Skeletal muscle tissue (tissue), 4 donors: ENCODE measurements around the gene SLAMF7. TPM values are rescaled to one million over a fixed set of nuclear protein-coding genes. Genes with fewer than 3 reads are reported as not detected.

Experiments
- H3K27ac ChIP-seq: one replicate; pipeline ENCODE4 v1.7.0; 2013; ENCODE audit warnings: mild to moderate bottlenecking, low read depth, low read length, inconsistent platforms
- H3K27me3 ChIP-seq, 3 donors: one replicate each; pipeline ENCODE4 v1.7.0; 2013; ENCODE audit warnings: low read length in 3 of 3; ENCODE audit not compliant: control insufficient read depth in 3 of 3, insufficient read depth in 3 of 3
- H3K36me3 ChIP-seq, 3 donors: one replicate each; pipeline ENCODE4 v1.7.0; 2013; ENCODE audit warnings: low read length in 3 of 3; ENCODE audit not compliant: control insufficient read depth in 3 of 3, insufficient read depth in 3 of 3
- H3K4me1 ChIP-seq, 3 donors: one replicate each; pipeline ENCODE4 v1.7.0; 2013; ENCODE audit warnings: low read length in 3 of 3, mild to moderate bottlenecking in 3 of 3; ENCODE audit not compliant: control insufficient read depth in 3 of 3, insufficient read depth in 3 of 3
- H3K4me3 ChIP-seq, 3 donors: one replicate each; pipeline ENCODE4 v1.7.0; 2013; ENCODE audit warnings: low read length in 3 of 3
- H3K9ac ChIP-seq, 3 donors: one replicate each; pipeline ENCODE4 v1.7.0; 2013; ENCODE audit warnings: low read length in 3 of 3, mild to moderate bottlenecking in 3 of 3, moderate library complexity in 2 of 3, low read depth in 1 of 3
- H3K9me3 ChIP-seq, 3 donors: one replicate each; pipeline ENCODE4 v1.7.0; 2013; ENCODE audit warnings: low read length in 3 of 3; ENCODE audit not compliant: control insufficient read depth in 3 of 3
- total RNA-seq: library from RNA; depleted of rRNA; stranded (reverse); fragments of >200 nt; gene quantifications from one replicate; pipeline ENCODE4 v1.2.3, GENCODE V29; 2014
- donor health status: Osteomylitis.

SLAMF7 gene
- total RNA-seq, 1 donor from 2014 or later = 0.52 TPM

DNA sequence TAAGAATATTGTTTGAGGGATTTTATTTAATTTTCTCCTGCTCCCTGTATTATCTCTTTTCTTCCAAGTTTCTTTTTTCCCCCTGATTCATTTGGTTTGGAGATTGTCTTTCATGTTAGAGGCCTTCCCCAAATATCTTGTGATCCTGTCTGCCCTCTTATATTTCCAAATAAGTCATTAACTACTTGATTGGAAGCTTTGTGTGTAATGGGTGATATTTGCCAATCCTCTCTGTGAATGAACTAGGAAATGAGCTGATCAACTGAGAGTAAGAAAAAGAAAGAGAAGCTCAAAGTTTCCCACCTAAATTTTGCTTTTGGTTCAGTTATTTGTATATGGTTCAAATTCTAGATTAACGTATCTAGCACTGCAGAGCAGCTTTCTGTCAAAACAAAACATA lies 33.3 kb downstream of the SLAMF7 start:
- no peaks in the 10 kb centered on the region for H3K36me3 ChIP-seq
- H3K9me3 ChIP-seq = no peaks in the 10 kb centered on the region
- no peak overlapping the region for H3K27ac ChIP-seq
- no peak overlapping the region for H3K9ac ChIP-seq
- H3K4me1 ChIP-seq = no peaks in the 10 kb centered on the region
- no peak overlapping the region for H3K4me3 ChIP-seq
- H3K27me3 ChIP-seq = peaks cover 0 to 5% (median 0%) of the 10 kb centered on the region in 3 donors

DNA sequence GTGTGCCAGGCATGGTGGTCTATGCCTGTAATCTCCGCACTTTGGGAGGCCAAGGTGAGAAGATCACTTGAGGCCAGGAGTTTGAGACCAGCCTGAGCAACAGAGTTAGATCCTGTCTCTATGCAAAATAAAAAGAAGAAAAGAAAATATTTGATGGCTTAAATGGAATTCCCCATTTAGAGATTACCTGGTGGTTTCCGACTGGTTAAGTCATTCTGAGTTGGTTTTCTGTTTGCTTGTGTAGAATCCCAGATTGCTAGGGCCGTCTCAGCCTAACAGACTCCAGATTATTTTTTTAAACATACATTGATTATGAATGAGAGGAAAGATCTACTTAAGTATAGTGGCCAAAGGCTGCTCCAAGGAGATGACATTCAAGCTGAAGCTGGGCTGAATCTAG lies 34.0 kb downstream of the SLAMF7 start:
- Histone ChIP-seq H3K4me3 (no peak overlapping the region), H3K9ac (no peak overlapping the region), H3K27ac (no peak overlapping the region), H3K4me1 (no peaks in the 10 kb centered on the region), H3K9me3 (no peaks in the 10 kb centered on the region), H3K27me3 (peaks cover 0 to 5% (median 0%) of the 10 kb centered on the region in 3 donors), H3K36me3 (no peaks in the 10 kb centered on the region)

DNA sequence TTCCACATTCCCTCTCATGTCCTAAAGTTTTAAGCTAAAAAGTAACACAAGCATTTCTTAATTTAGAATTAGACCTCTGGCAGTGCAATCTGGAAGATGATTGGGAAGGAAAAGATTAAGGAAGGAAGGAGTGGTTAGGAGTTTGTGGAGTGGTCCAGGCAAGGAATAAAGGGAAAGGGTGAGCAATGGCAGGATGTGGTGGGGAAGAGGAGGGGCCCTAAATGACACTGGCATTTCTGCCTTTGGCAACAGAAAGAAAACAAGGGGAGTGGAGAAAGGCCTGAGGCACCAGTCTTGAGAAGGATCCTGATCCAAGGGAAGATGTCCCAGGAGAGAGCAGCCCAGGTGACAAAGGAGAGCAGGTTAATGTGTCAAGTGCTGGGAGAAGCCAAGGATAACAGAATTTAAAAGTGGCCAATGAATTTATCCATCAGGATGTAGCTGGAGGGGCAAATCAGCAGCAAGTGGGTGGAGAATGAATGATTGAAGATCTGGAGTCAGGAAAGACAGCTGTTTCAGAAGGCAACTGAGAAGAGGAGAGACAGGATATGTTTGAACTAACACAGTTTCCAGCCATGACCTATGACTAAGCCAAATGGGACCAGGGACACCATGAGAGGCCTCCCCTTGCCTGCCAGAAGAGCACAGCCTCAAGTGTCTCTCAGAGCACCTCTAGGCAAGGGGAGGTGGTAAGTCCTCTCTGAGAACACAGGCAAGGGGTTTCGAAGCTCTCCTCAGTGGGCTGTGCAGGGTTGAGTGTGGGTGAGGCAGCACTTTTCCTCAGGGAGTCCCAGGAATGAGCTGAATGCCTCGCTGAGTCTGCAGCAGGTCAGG lies 36.1 kb downstream of the SLAMF7 start:
- Histone ChIP-seq H3K9me3 (no peaks in the 10 kb centered on the region), H3K9ac (no peak overlapping the region), H3K36me3 (no peaks in the 10 kb centered on the region)

DNA sequence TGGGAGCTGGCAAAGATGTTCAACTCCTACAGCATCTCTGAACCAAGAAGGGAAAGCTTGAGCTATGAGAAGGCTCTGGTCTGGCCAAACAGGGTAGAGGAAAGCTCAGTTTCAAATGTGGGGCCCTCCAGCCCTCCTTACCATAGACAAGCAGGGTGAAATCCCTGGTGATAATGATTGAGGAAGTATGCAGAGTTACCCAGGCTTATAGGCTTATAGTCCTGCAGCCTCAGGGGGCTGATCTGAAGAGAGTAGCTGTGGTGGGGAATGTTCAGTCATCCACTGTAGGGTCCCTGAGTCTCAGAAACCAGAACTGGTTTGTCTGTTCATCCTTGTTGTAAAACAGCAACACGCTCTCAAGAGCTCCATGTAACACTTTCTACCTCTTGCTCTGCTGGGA lies 37.1 kb downstream of the SLAMF7 start:
- Histone ChIP-seq H3K36me3 (no peaks in the 10 kb centered on the region), H3K27me3 (peaks cover 0 to 5% (median 0%) of the 10 kb centered on the region in 3 donors), H3K9ac (no peak overlapping the region), H3K27ac (no peak overlapping the region), H3K9me3 (no peaks in the 10 kb centered on the region), H3K4me1 (no peaks in the 10 kb centered on the region), H3K4me3 (no peak overlapping the region)

More for the DNA sequence above, 36.1 kb downstream of the SLAMF7 start:
- Histone ChIP-seq H3K27ac (no peak overlapping the region), H3K4me1 (no peaks in the 10 kb centered on the region), H3K27me3 (peaks cover 0 to 5% (median 0%) of the 10 kb centered on the region in 3 donors), H3K4me3 (no peak overlapping the region)

DNA sequence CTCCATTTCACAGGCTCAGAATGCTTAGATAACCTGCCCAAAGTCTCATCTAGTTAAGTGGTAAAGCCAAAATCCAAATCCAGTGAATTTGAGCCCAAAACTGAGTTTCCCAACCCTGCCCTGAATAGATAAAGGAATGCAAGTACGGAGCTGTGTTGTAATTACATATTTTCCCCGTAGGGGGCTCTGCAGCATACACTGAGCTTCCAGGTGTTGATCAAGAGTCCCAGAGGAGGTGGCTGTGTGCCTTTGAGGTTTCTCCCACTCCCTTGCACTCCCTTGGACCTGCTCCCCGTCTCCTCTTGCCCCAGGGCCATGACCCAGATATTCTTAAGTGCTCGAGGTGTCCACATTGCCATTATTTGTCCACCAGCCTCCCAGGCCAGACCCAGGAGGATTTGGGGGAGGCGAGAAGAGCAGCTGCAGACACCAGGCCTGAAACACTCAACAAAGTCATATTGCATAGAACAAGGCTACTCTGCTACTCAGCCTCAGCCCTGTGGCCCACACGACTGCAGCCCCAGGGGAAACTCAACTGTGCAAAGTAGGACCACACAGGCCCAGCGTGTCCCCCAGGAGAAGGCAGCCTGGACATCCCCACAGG lies 38.5 kb downstream of the SLAMF7 start:
- Histone ChIP-seq H3K27ac (no peak overlapping the region), H3K4me3 (no peak overlapping the region), H3K9ac (no peak overlapping the region), H3K27me3 (peaks cover 0 to 5% (median 0%) of the 10 kb centered on the region in 3 donors), H3K4me1 (no peaks in the 10 kb centered on the region), H3K36me3 (no peaks in the 10 kb centered on the region), H3K9me3 (no peaks in the 10 kb centered on the region)

DNA sequence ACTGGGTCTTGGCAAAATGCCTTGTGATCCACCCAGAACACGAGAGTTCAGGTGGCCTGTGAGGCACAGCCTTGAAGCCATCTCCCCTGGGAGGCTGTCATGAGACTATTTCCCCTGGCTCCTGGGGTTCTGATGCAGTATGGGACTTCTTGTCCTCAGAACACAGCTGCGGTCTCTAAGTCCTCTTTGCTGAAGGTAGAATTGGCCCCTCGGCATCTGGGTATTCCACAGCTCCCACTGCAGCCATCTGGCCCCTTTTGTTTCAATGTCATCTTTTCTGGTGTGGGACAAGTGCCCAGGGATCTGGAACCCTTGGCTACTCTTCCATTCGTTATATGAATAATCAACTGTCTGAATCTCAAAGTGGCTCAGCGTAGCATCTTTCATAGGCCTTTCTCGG lies 39.9 kb downstream of the SLAMF7 start:
- H3K27me3 ChIP-seq = peaks cover 0 to 5% (median 0%) of the 10 kb centered on the region in 3 donors
- no peak overlapping the region for H3K27ac ChIP-seq
- H3K4me1 ChIP-seq = no peaks in the 10 kb centered on the region

DNA sequence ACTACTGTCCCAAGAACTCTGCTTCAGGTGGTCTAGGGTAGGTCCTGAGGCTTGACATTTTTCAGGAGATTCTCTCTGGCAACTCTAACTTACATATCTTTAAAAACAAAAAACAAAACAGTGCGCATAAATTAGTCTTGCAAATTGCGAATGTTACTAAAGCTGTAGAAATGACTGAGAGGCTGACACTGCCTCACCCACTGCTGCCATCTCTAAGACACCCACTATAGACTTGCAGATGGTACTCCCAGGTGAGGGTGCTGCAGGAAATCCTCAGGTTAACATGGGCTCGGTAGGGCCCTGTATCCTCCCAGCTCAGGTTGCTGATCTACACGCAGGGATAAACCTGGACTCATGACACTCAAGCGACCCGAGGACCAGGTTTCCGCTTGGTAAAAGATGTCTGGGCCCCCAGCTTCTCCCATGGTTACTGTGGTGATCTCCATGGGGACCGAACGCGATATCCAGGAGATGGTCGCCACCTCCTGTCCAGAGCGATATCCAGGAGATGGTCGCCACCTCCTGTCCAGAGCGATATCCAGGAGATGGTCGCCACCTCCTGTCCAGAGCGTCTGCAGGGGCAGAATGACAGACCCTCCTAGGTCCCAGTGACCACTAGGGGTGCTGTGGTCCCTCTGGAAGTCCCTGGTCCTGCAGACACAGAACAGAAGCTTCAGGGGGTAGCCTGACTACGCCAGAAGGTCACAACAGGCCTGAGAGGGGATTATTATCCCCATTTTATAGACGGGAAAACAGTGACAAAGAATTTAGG lies 40.8 kb downstream of the SLAMF7 start:
- H3K36me3 ChIP-seq = no peaks in the 10 kb centered on the region
- H3K27ac ChIP-seq = no peak overlapping the region
- no peak overlapping the region for H3K4me3 ChIP-seq
- peaks cover 0 to 5% (median 0%) of the 10 kb centered on the region in 3 donors for H3K27me3 ChIP-seq
- H3K4me1 ChIP-seq = no peaks in the 10 kb centered on the region
- no peaks in the 10 kb centered on the region for H3K9me3 ChIP-seq
- no peak overlapping the region for H3K9ac ChIP-seq

More for the DNA sequence above, 39.9 kb downstream of the SLAMF7 start:
- no peaks in the 10 kb centered on the region for H3K36me3 ChIP-seq
- no peak overlapping the region for H3K9ac ChIP-seq
- no peak overlapping the region for H3K4me3 ChIP-seq
- H3K9me3 ChIP-seq = no peaks in the 10 kb centered on the region

DNA sequence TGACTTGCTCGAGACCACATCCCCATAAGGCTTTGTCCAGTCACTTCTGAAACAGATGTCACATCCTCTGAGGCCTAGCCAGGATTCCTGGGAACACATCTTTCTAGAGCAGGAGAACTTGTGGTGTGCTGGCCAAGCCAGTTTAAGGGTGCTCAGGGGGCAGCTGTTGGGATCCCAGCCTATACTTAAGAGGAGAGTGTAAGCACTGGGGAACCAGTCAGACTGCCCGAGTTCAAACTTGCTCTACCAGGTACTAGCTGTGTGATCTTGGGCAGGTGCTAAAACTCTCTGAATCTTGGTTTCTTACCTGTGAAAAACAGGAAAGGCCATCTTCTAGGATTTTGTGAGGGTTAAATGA lies 41.3 kb downstream of the SLAMF7 start:
- no peak overlapping the region for H3K9ac ChIP-seq
- H3K9me3 ChIP-seq = no peaks in the 10 kb centered on the region
- no peaks in the 10 kb centered on the region for H3K4me1 ChIP-seq
- no peak overlapping the region for H3K4me3 ChIP-seq
- H3K27ac ChIP-seq = no peak overlapping the region
- peaks cover 0 to 5% (median 0%) of the 10 kb centered on the region in 3 donors for H3K27me3 ChIP-seq
- H3K36me3 ChIP-seq = no peaks in the 10 kb centered on the region

DNA sequence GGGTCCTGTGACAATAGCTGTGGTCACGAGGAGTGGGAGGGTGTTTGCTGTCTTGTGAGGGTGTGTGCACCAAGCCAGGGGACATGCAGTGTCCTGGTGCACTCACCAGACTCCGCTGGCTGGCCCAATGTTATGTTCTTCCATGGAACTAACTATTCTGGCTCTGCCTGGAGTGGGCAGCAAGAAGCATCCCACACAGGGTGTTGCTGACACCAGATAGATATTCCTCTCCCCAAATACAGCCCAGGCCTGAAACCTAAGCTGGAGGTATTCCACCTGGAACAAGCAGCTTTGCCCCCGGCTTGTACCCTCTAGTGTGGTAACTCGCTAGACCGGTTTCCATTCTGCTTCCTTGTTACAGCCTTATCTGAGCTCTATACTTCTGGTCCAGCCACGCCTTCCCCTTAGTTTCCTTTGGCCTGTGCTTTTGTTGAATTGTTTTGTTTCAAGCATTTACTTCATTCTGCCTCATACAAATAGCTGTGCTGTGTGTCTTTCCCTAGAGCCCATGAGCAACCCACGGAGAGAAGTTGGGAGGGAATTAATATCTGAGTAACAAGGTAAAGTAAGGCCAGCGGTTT lies 42.2 kb downstream of the SLAMF7 start:
- H3K36me3 ChIP-seq = no peaks in the 10 kb centered on the region
- H3K27me3 ChIP-seq = no peaks in the 10 kb centered on the region
- no peaks in the 10 kb centered on the region for H3K4me1 ChIP-seq
- no peak overlapping the region for H3K27ac ChIP-seq
- no peak overlapping the region for H3K4me3 ChIP-seq
- H3K9me3 ChIP-seq = no peaks in the 10 kb centered on the region
- H3K9ac ChIP-seq = no peak overlapping the region
